Measurements from ENCODE around the gene FSIP1.

DNA sequence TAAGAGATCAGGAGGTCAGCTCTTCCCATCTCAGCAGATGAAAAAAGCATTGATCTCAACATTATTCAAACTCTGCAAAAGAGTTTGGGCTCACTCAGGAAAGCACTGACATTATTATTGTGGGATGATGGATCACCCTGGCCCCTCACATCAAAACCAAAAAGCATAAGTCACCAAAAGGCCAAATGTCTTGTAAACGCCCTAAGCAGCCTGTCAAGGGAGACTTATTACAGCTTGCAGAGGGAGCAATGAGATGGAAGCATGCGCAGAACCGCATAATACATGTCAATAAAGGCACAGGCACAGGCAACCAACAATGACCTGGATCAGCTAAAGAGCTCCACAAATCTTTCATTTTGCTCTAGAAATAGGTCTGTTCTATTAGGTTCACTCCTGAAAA is 4.6 kb downstream of the FSIP1 start:
- TF ChIP-seq, protein P1, sequence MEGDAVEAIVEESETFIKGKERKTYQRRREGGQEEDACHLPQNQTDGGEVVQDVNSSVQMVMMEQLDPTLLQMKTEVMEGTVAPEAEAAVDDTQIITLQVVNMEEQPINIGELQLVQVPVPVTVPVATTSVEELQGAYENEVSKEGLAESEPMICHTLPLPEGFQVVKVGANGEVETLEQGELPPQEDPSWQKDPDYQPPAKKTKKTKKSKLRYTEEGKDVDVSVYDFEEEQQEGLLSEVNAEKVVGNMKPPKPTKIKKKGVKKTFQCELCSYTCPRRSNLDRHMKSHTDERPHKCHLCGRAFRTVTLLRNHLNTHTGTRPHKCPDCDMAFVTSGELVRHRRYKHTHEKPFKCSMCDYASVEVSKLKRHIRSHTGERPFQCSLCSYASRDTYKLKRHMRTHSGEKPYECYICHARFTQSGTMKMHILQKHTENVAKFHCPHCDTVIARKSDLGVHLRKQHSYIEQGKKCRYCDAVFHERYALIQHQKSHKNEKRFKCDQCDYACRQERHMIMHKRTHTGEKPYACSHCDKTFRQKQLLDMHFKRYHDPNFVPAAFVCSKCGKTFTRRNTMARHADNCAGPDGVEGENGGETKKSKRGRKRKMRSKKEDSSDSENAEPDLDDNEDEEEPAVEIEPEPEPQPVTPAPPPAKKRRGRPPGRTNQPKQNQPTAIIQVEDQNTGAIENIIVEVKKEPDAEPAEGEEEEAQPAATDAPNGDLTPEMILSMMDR (IDR thresholded peaks at IDR 0.05) = no peak
- TF ChIP-seq POLR2A (IDR thresholded peaks at IDR 0.05) = no peak

Measured in lower leg skin (tissue), 3 donors.